IPS DF 4.7 (cell line): ENCODE data around the gene KCNJ4.
"Not testable (repeated sequence)": the region's sequence is repeated elsewhere in the genome, so short reads cannot be mapped to it uniquely, and the experiment has no call there.

Source experiments
- DNase-seq: peaks from one replicate; pipeline ENCODE4 v3.0.0-alpha.2; 2013; ENCODE audit warnings: low spot score; ENCODE audit errors: extremely low read depth

The KCNJ4 gene

GRCh38 chr22:38471237-38471636 lies 16.2 kb upstream of the KCNJ4 start:
- DNase-seq, result no peak

GRCh38 chr22:38470179-38470578 lies 15.2 kb upstream of the KCNJ4 start:
- not testable (repeated sequence) for DNase-seq

GRCh38 chr22:38469306-38469781 lies 14.3 kb upstream of the KCNJ4 start:
- DNase-seq, result no peak

- no peak for DNase-seq
Measured at GRCh38 chr22:38468443-38469305, 13.7 kb upstream of the KCNJ4 start.

GRCh38 chr22:38467904-38468442 lies 13.0 kb upstream of the KCNJ4 start, which contains the start of gene KDELR3:
TSS of gene KDELR3 (plus strand) at chr22:38468096. CDS start at chr22:38468234, 138 bp downstream.
- no peak for DNase-seq

GRCh38 chr22:38467438-38467903 lies 12.5 kb upstream of the KCNJ4 start:
- DNase-seq, result no peak

GRCh38 chr22:38465673-38466490 lies 10.9 kb upstream of the KCNJ4 start:
- no peak for DNase-seq

GRCh38 chr22:38464992-38465672 lies 10.1 kb upstream of the KCNJ4 start:
- no peak for DNase-seq

- no peak for DNase-seq
Measured at GRCh38 chr22:38462960-38463784, 8.2 kb upstream of the KCNJ4 start.

GRCh38 chr22:38461414-38462081 lies 6.5 kb upstream of the KCNJ4 start:
- peak; percentile 58 for DNase-seq

- DNase-seq, result no peak
Measured at GRCh38 chr22:38461057-38461413, 6.0 kb upstream of the KCNJ4 start.

- no peak for DNase-seq
Measured at GRCh38 chr22:38460426-38460840, 5.4 kb upstream of the KCNJ4 start.

GRCh38 chr22:38456841-38457699 lies 2.1 kb upstream of the KCNJ4 start:
- no peak for DNase-seq

- no peak for DNase-seq
Measured at GRCh38 chr22:38456272-38456835, 1.4 kb upstream of the KCNJ4 start.

GRCh38 chr22:38455530-38456271 lies 702 bp upstream of the KCNJ4 start:
- DNase-seq, result no peak

GRCh38 chr22:38454353-38455075 lies 485 bp downstream of the KCNJ4 start:
- no peak for DNase-seq

GRCh38 chr22:38453996-38454352 lies 1.0 kb downstream of the KCNJ4 start:
- no peak for DNase-seq
